HepG2 (cell line): ENCODE measurements around the gene GOT2. TPM values are rescaled to one million over a fixed set of nuclear protein-coding genes. Genes with fewer than 3 reads are reported as not detected.

ENCODE experiments used
- CAMTA2 ChIP-seq: sonication (generic); formaldehyde crosslinking; IDR thresholded peaks from 2 replicates; pipeline ENCODE4 v1.4.0; 2020; ENCODE audit warnings: mild to moderate bottlenecking, missing genetic modification reagents, borderline replicate concordance
- ETV5 ChIP-seq: IDR thresholded peaks from 2 replicates; pipeline ENCODE4 v1.6.1; 2018; ENCODE audit warnings: missing biosample characterization, missing genetic modification reagents, inconsistent platforms, borderline replicate concordance
- FOXP1 ChIP-seq, 2 experiments: fragments of 450-650 bp in 1 of 2; IDR thresholded peaks; 2 replicates each; pipeline ENCODE4 v1.6.1; 2017 to 2018; ENCODE audit warnings: antibody characterized with exemption in 1 of 2
- HNRNPLL ChIP-seq: fragments of 200-400 bp; formaldehyde crosslinking; IDR thresholded peaks from 2 replicates; pipeline ENCODE4 v1.6.1; 2017; ENCODE audit warnings: mild to moderate bottlenecking, low read depth, low read length; ENCODE audit not compliant: poor library complexity, severe bottlenecking
- KLF13 ChIP-seq: sonication (generic); formaldehyde crosslinking; IDR thresholded peaks from 2 replicates; pipeline ENCODE4 v1.4.0; 2020; ENCODE audit warnings: mild to moderate bottlenecking, missing genetic modification reagents
- MIER2 ChIP-seq: IDR thresholded peaks from 2 replicates; pipeline ENCODE4 v1.6.1; 2016; ENCODE audit warnings: missing biosample characterization, missing genetic modification reagents
- NFE2 ChIP-seq: sonication (generic); formaldehyde crosslinking; IDR thresholded peaks from 2 replicates; pipeline ENCODE4 v1.4.0; 2020; ENCODE audit warnings: missing genetic modification reagents
- PAXIP1 ChIP-seq: sonication (generic); formaldehyde crosslinking; conservative IDR thresholded peaks from 2 replicates; pipeline ENCODE4 v1.4.0; 2020; ENCODE audit warnings: mild to moderate bottlenecking, missing genetic modification reagents, moderate library complexity
- PCBP2 ChIP-seq: fragments of 200-400 bp; formaldehyde crosslinking; optimal IDR thresholded peaks from 2 replicates; pipeline ENCODE3; 2018; ENCODE audit warnings: low read length, low read depth; ENCODE audit not compliant: poor library complexity, severe bottlenecking
- POGZ ChIP-seq: sonication (generic); formaldehyde crosslinking; IDR thresholded peaks from 2 replicates; pipeline ENCODE4 v1.4.0; 2020; ENCODE audit warnings: mild to moderate bottlenecking, missing genetic modification reagents
- TBX3 ChIP-seq: fragments of 450-650 bp; IDR thresholded peaks from 2 replicates; pipeline ENCODE4 v1.6.1; 2017; ENCODE audit warnings: antibody characterized with exemption, mild to moderate bottlenecking, inconsistent platforms, borderline replicate concordance
- TCF7 ChIP-seq: sonication (generic); IDR thresholded peaks from 2 replicates; pipeline ENCODE4 v1.6.1; 2016; ENCODE audit warnings: antibody characterized with exemption, low read depth
- ZNF430 ChIP-seq: sonication (generic); formaldehyde crosslinking; IDR thresholded peaks from 2 replicates; pipeline ENCODE4 v1.9.0; 2021; ENCODE audit warnings: mild to moderate bottlenecking, missing genetic modification reagents
- ZNF441 ChIP-seq: sonication (generic); formaldehyde crosslinking; IDR thresholded peaks from 2 replicates; pipeline ENCODE4 v1.7.0; 2021; ENCODE audit warnings: missing genetic modification reagents, borderline replicate concordance
- ZNF598 ChIP-seq: sonication (generic); formaldehyde crosslinking; IDR thresholded peaks from 2 replicates; pipeline ENCODE4 v1.5.1; 2020; ENCODE audit warnings: mild to moderate bottlenecking, missing genetic modification reagents, borderline replicate concordance
- ZNF639 ChIP-seq: conservative IDR thresholded peaks from 2 replicates; pipeline ENCODE4 v1.6.1; 2018; ENCODE audit warnings: missing genetic modification reagents
- ZNF7 ChIP-seq: IDR thresholded peaks from 2 replicates; pipeline ENCODE4 v1.6.1; 2016; ENCODE audit warnings: missing biosample characterization, missing genetic modification reagents
- ZNF724P ChIP-seq: sonication (generic); formaldehyde crosslinking; IDR thresholded peaks from 2 replicates; pipeline ENCODE4 v1.8.0; 2022; ENCODE audit warnings: missing genetic modification reagents, borderline replicate concordance
- ZNF792 ChIP-seq: IDR thresholded peaks from 2 replicates; pipeline ENCODE4 v1.6.1; 2016
- ZNF841 ChIP-seq: sonication (generic); formaldehyde crosslinking; IDR thresholded peaks from 2 replicates; pipeline ENCODE4 v1.8.1; 2023; ENCODE audit warnings: missing genetic modification reagents, borderline replicate concordance
- polyA plus RNA-seq, 8 experiments: library from polyadenylated mRNA; depleted of rRNA in 3 of 8; stranded (reverse) in 7 of 8; unstranded in 1 of 8; fragments of >200 nt; fragmentation: Illumina TruSeq in 4 of 8; extraction: Trizol in 4 of 8; gene quantifications; 2 replicates each; pipeline versions ENCODE4 v1.2.1 to v1.2.3, GENCODE V29; 2011 to 2016; ENCODE audit warnings: low read depth in 4 of 8, missing spikeins in 1 of 8, mixed read lengths in 1 of 8; ENCODE audit not compliant: insufficient read depth in 1 of 8
- total RNA-seq, 5 experiments: library from RNA; depleted of rRNA; stranded (reverse); fragments of >200 nt; fragmentation: Illumina TruSeq; extraction: Trizol; gene quantifications; 2 replicates each; pipeline ENCODE4 v1.2.3, GENCODE V29; 2016; ENCODE audit warnings: low read depth in 1 of 5
- TF ChIP-seq, protein P1 (sequence below): sonication (generic); formaldehyde crosslinking; IDR thresholded peaks from 2 replicates; pipeline ENCODE4 v1.4.0; 2020; ENCODE audit warnings: mild to moderate bottlenecking, missing genetic modification reagents
- TF ChIP-seq, protein P2 (sequence below): sonication (generic); formaldehyde crosslinking; conservative IDR thresholded peaks from 2 replicates; pipeline ENCODE4 v1.4.0; 2020; ENCODE audit warnings: missing genetic modification reagents
- TF ChIP-seq, protein P3 (sequence below): sonication (generic); formaldehyde crosslinking; IDR thresholded peaks from 2 replicates; pipeline ENCODE4 v1.4.0; 2020; ENCODE audit warnings: missing genetic modification reagents, borderline replicate concordance

Gene GOT2
- total and polyA plus RNA-seq, 2 of the 13 experiments (the other 11 are each of a cell fraction or from before 2014, with no cell fraction given), result 32.6 to 121 TPM

- TF ChIP-seq ZNF639 (CRISPR knock-in tag), result no peak
- TF ChIP-seq KLF13, result no peak
- no peak for TF ChIP-seq ZNF430 (CRISPR knock-in tag)
- TF ChIP-seq MIER2 (CRISPR knock-in tag), result no peak
- no peak for TF ChIP-seq ZNF792 (CRISPR knock-in tag)
- TF ChIP-seq FOXP1 (IDR thresholded peaks at IDR 0.05), result no peak
- peak; percentile 83 for TF ChIP-seq FOXP1 (CRISPR knock-in tag; IDR thresholded peaks at IDR 0.05)
- TF ChIP-seq NFE2, result no peak
- no peak for TF ChIP-seq PCBP2
- TF ChIP-seq, protein P1, sequence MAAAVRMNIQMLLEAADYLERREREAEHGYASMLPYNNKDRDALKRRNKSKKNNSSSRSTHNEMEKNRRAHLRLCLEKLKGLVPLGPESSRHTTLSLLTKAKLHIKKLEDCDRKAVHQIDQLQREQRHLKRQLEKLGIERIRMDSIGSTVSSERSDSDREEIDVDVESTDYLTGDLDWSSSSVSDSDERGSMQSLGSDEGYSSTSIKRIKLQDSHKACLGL, result no peak
- TF ChIP-seq ZNF598 (CRISPR knock-in tag), result no peak
- no peak for TF ChIP-seq POGZ (CRISPR knock-in tag)
- TF ChIP-seq, protein P2, sequence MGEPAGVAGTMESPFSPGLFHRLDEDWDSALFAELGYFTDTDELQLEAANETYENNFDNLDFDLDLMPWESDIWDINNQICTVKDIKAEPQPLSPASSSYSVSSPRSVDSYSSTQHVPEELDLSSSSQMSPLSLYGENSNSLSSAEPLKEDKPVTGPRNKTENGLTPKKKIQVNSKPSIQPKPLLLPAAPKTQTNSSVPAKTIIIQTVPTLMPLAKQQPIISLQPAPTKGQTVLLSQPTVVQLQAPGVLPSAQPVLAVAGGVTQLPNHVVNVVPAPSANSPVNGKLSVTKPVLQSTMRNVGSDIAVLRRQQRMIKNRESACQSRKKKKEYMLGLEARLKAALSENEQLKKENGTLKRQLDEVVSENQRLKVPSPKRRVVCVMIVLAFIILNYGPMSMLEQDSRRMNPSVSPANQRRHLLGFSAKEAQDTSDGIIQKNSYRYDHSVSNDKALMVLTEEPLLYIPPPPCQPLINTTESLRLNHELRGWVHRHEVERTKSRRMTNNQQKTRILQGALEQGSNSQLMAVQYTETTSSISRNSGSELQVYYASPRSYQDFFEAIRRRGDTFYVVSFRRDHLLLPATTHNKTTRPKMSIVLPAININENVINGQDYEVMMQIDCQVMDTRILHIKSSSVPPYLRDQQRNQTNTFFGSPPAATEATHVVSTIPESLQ (CRISPR knock-in tag), result no peak
- TF ChIP-seq, protein P3, sequence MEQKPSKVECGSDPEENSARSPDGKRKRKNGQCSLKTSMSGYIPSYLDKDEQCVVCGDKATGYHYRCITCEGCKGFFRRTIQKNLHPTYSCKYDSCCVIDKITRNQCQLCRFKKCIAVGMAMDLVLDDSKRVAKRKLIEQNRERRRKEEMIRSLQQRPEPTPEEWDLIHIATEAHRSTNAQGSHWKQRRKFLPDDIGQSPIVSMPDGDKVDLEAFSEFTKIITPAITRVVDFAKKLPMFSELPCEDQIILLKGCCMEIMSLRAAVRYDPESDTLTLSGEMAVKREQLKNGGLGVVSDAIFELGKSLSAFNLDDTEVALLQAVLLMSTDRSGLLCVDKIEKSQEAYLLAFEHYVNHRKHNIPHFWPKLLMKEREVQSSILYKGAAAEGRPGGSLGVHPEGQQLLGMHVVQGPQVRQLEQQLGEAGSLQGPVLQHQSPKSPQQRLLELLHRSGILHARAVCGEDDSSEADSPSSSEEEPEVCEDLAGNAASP (CRISPR knock-in tag), result peak; percentile 11; the same call in 1 of the 2 replicates
- TF ChIP-seq ZNF7 (CRISPR knock-in tag), result no peak
- no peak for TF ChIP-seq HNRNPLL
- TF ChIP-seq PAXIP1, result peak; percentile 64
- peak; percentile 62; the same call in 1 of the 2 replicates for TF ChIP-seq TBX3
- TF ChIP-seq ETV5 (CRISPR knock-in tag), result no peak
- no peak for TF ChIP-seq CAMTA2 (CRISPR knock-in tag)
- TF ChIP-seq TCF7, result 0 out of 2 replicates have a peak, but pooled peaks have one; percentile 9
- no peak for TF ChIP-seq ZNF724P (CRISPR knock-in tag)
- no peak for TF ChIP-seq ZNF441 (CRISPR knock-in tag)
- TF ChIP-seq ZNF841 (CRISPR knock-in tag), result no peak
Observed at GRCh38 chr16:58773870-58774269, 39.8 kb upstream of the GOT2 start (continued).
